HepG2 (cell line): ENCODE results near the gene CDC20B. TPM values are rescaled to one million over a fixed set of nuclear protein-coding genes. Genes with fewer than 3 reads are reported as not detected.

Source experiments
- ATAC-seq: fragments of 200-7000 bp; cut with Tn5 transposase; 3 replicates; pipeline ENCODE4 v1.9.1; 2020; ENCODE audit warnings: mild to moderate bottlenecking, moderate library complexity
- BruUV-seq: library from RNA; stranded (reverse); fragments of 400-500 nt; replicated peaks from 2 replicates; lab custom pipeline; 2021; lab: Mats Ljungman, UMichigan
- CTCF ChIA-PET: fragments of 300-600 bp; formaldehyde crosslinking; extraction: SDS; loops from one replicate; lab custom pipeline; 2021; ENCODE audit warnings: low total read pairs, inconsistent platforms, low intra/inter-chr PET ratio; lab: Yijun Ruan, JAX
- POLR2A ChIA-PET: fragments of 350-600 bp; sonication (Branson Sonifier 250); formaldehyde crosslinking; loops from one replicate; lab custom pipeline; 2020; ENCODE audit warnings: antibody characterized with exemption, inconsistent platforms; lab: Yijun Ruan, JAX
- DNase-seq: peaks from one replicate; pipeline ENCODE4 v3.0.0-alpha.2; 2015; ENCODE audit warnings: low spot score
- FAIRE-seq: peaks from 3 replicates; lab custom pipeline; 2011; peaks lifted over from hg19 to GRCh38; lab: Jason Lieb, UNC
- H2AFZ ChIP-seq: one replicate; pipeline ENCODE4 v1.6.1; 2011; ENCODE audit warnings: low read length, inconsistent platforms
- H3K27ac ChIP-seq: fragments of 300-600 bp; 3 replicates; pipeline ENCODE4 v1.8.0; 2011; ENCODE audit warnings: mixed run types, mild to moderate bottlenecking, mixed read lengths, low read length, inconsistent platforms; ENCODE audit not compliant: insufficient read depth; ENCODE audit errors: extremely low read length
- H3K27me3 ChIP-seq, 2 experiments: fragments of 200-600 bp in 1 of 2; 2 replicates in 1 of 2; 3 replicates in 1 of 2; pipeline versions ENCODE4 v1.6.0 to v1.8.0; 2011; ENCODE audit warnings: low read length in 2 of 2, mild to moderate bottlenecking in 2 of 2, moderate library complexity in 2 of 2, inconsistent platforms in 1 of 2; ENCODE audit not compliant: insufficient read depth in 2 of 2, control insufficient read depth in 1 of 2
- H3K36me3 ChIP-seq, 2 experiments: fragments of 200-600 bp in 1 of 2; replicated peaks in 1 of 2; 2 replicates in 1 of 2; 3 replicates in 1 of 2; pipeline versions ENCODE4 v1.5.1 to v1.8.0; 2011; ENCODE audit warnings: low read length in 2 of 2, inconsistent platforms in 1 of 2; ENCODE audit not compliant: insufficient read depth in 2 of 2, control insufficient read depth in 1 of 2
- H3K4me1 ChIP-seq: 2 replicates; pipeline ENCODE4 v1.5.1; 2012; ENCODE audit warnings: low read length, inconsistent platforms; ENCODE audit not compliant: insufficient read depth
- H3K4me2 ChIP-seq: 2 replicates; pipeline ENCODE4 v1.6.0; 2011; ENCODE audit warnings: low read depth, low read length, inconsistent platforms
- H3K4me3 ChIP-seq, 3 experiments: fragments of 200-600 bp in 1 of 3; sonication (generic), shearing (Covaris generic) in 1 of 3; replicated peaks in 1 of 3; 2 replicates each; pipeline ENCODE4 v1.5.1; 2011 to 2016; ENCODE audit warnings: low read length in 3 of 3, inconsistent platforms in 2 of 3, low read depth in 2 of 3, mild to moderate bottlenecking in 2 of 3, control low read depth in 1 of 3, mixed read lengths in 1 of 3; ENCODE audit not compliant: insufficient read depth in 1 of 3
- H3K79me2 ChIP-seq: one replicate; pipeline ENCODE4 v1.6.1; 2011; ENCODE audit warnings: low read length, inconsistent platforms; ENCODE audit not compliant: insufficient read depth
- H3K9ac ChIP-seq: 2 replicates; pipeline ENCODE4 v1.6.0; 2011; ENCODE audit warnings: mild to moderate bottlenecking, low read depth, low read length, inconsistent platforms; ENCODE audit not compliant: insufficient read depth
- H3K9me3 ChIP-seq: 2 replicates; pipeline ENCODE4 v1.5.1; 2012; ENCODE audit warnings: mild to moderate bottlenecking, low read length
- H4K20me1 ChIP-seq: 2 replicates; pipeline ENCODE4 v1.6.0; 2011; ENCODE audit warnings: inconsistent platforms, mild to moderate bottlenecking, low read length, moderate library complexity; ENCODE audit not compliant: insufficient read depth
- CHD4 ChIP-seq: fragments of 200-600 bp; sonication (generic); IDR thresholded peaks from 2 replicates; pipeline ENCODE4 v1.7.0; 2017; ENCODE audit warnings: mild to moderate bottlenecking, low read length, borderline replicate concordance
- DMTF1 ChIP-seq: sonication (generic); formaldehyde crosslinking; IDR thresholded peaks from 2 replicates; pipeline ENCODE4 v1.4.0; 2020; ENCODE audit warnings: mild to moderate bottlenecking, missing genetic modification reagents
- ELF4 ChIP-seq: sonication (generic); formaldehyde crosslinking; IDR thresholded peaks from 2 replicates; pipeline ENCODE4 v1.5.0; 2020; ENCODE audit warnings: missing genetic modification reagents, mild to moderate bottlenecking, moderate library complexity, borderline replicate concordance
- EZH2 ChIP-seq: conservative IDR thresholded peaks from 2 replicates; pipeline ENCODE4 v1.6.1; 2012; ENCODE audit warnings: mild to moderate bottlenecking, low read depth, low read length, moderate library complexity
- FUBP1 ChIP-seq: sonication (generic); formaldehyde crosslinking; IDR thresholded peaks from 2 replicates; pipeline ENCODE4 v1.5.1; 2020; ENCODE audit warnings: missing genetic modification reagents, mild to moderate bottlenecking, borderline replicate concordance
- MTF2 ChIP-seq: sonication (generic); formaldehyde crosslinking; IDR thresholded peaks from 2 replicates; pipeline ENCODE4 v1.5.0; 2020; ENCODE audit warnings: missing genetic modification reagents, borderline replicate concordance
- SSRP1 ChIP-seq: IDR thresholded peaks from 2 replicates; pipeline ENCODE4 v1.6.1; 2016; ENCODE audit warnings: control low read depth
- ZBTB14 ChIP-seq: sonication (generic); formaldehyde crosslinking; IDR thresholded peaks from 2 replicates; pipeline ENCODE4 v1.4.0; 2020; ENCODE audit warnings: missing genetic modification reagents
- ZFP36L1 ChIP-seq: sonication (generic); formaldehyde crosslinking; IDR thresholded peaks from 2 replicates; pipeline ENCODE4 v1.8.0; 2022; ENCODE audit warnings: mild to moderate bottlenecking, missing genetic modification reagents, moderate library complexity
- ZFP82 ChIP-seq: sonication (generic); formaldehyde crosslinking; IDR thresholded peaks from 2 replicates; pipeline ENCODE4 v1.5.1; 2020; ENCODE audit warnings: mild to moderate bottlenecking, missing genetic modification reagents, borderline replicate concordance
- ZNF24 ChIP-seq: fragments of 450-650 bp; IDR thresholded peaks from 2 replicates; pipeline ENCODE4 v1.6.1; 2017; ENCODE audit warnings: antibody characterized with exemption, mild to moderate bottlenecking
- ZNF264 ChIP-seq: sonication (generic); formaldehyde crosslinking; IDR thresholded peaks from 2 replicates; pipeline ENCODE4 v1.4.0; 2020; ENCODE audit warnings: missing genetic modification reagents
- ZNF609 ChIP-seq: sonication (generic); formaldehyde crosslinking; IDR thresholded peaks from 2 replicates; pipeline ENCODE4 v1.4.0; 2020; ENCODE audit warnings: mild to moderate bottlenecking, missing genetic modification reagents, borderline replicate concordance
- ZNF782 ChIP-seq: sonication (generic); formaldehyde crosslinking; IDR thresholded peaks from 2 replicates; pipeline ENCODE4 v1.4.0; 2020; ENCODE audit warnings: missing genetic modification reagents, mild to moderate bottlenecking, borderline replicate concordance
- WGBS: methylation state at CpG from one replicate; pipeline ENCODE4 v1.1.6; 2017; ENCODE audit warnings: low lambda C conversion rate; 5-methylcytosine and 5-hydroxymethylcytosine counted together
- in situ Hi-C: cut with HindIII; loops from 2 replicates; pipeline ENCODE4 v1.10.0; 2017; ENCODE audit warnings: low pct_unique_long_range_greater_than_20kb; ENCODE audit not compliant: extremely low pct_ligation_motif_present
- intact Hi-C: fragments of 100-400 bp; cut with micrococcal nuclease; formaldehyde crosslinking; loops from one replicate; pipeline ENCODE4 v1.10.0; 2022; ENCODE audit not compliant: unreplicated experiment
- polyA plus RNA-seq, 8 experiments: library from polyadenylated mRNA; depleted of rRNA in 3 of 8; stranded (reverse) in 7 of 8; unstranded in 1 of 8; fragments of >200 nt; fragmentation: Illumina TruSeq in 4 of 8; extraction: Trizol in 4 of 8; gene quantifications; 2 replicates each; pipeline versions ENCODE4 v1.2.1 to v1.2.3, GENCODE V29; 2011 to 2016; ENCODE audit warnings: low read depth in 4 of 8, missing spikeins in 1 of 8, mixed read lengths in 1 of 8; ENCODE audit not compliant: insufficient read depth in 1 of 8
- total RNA-seq, 5 experiments: library from RNA; depleted of rRNA; stranded (reverse); fragments of >200 nt; fragmentation: Illumina TruSeq; extraction: Trizol; gene quantifications; 2 replicates each; pipeline ENCODE4 v1.2.3, GENCODE V29; 2016; ENCODE audit warnings: low read depth in 1 of 5

CDC20B gene
- total and polyA plus RNA-seq, 2 of the 13 experiments (the other 11 are each of a cell fraction or from before 2014, with no cell fraction given) = not detected

- Histone ChIP-seq H3K4me3 (peak overlapping the region; percentile 52 to 70 (median 59)), H3K9ac (peak overlapping the region; percentile 49; the same call in 1 of the 2 replicates), H3K27me3 (peaks cover 2 to 39% of the 10 kb centered on the region in 2 experiments; a peak in 3 of 5 replicates), H3K9me3 (no peaks in the 10 kb centered on the region), H4K20me1 (no peaks in the 10 kb centered on the region; the same call in 1 of the 2 replicates), H3K27ac (no peak overlapping the region), H3K79me2 (no peaks in the 10 kb centered on the region), H3K36me3 (no peaks in the 10 kb centered on the region), H2AFZ (peak overlapping the region; percentile 66), H3K4me2 (peak overlapping the region; percentile 97), H3K4me1 (peaks cover 39% of the 10 kb centered on the region)
- CTCF ChIA-PET = no interaction called here
- DNase-seq = no peak
- 4% methylated on average over 8 of the region's 8 CpGs for WGBS
- ATAC-seq = peak; percentile 17
- in situ Hi-C loops (loop anchor here (5.0 to 25.0 kb wide), 2 partner anchors 519 to 661 kb away; partner anchors contain the start of gene SNX18), intact Hi-C loops (loop anchor here (1.0 to 10.0 kb wide), 6 partner anchors 53 to 761 kb away; partner anchors contain the start of gene MCIDAS)
- no peak for FAIRE-seq
- POLR2A ChIA-PET = no interaction called here
- no TSS peak for BruUV-seq
- TF ChIP-seq ZFP36L1 (no peak), ZNF264 (CRISPR knock-in tag) (no peak), ZNF24 (no peak), MTF2 (no peak), ZFP82 (CRISPR knock-in tag) (no peak), ZNF609 (CRISPR knock-in tag) (no peak), SSRP1 (CRISPR knock-in tag) (no peak), ELF4 (CRISPR knock-in tag) (no peak), ZBTB14 (CRISPR knock-in tag) (no peak), EZH2 (no peak), ZNF782 (CRISPR knock-in tag) (no peak), CHD4 (no peak), FUBP1 (CRISPR knock-in tag) (no peak), DMTF1 (CRISPR knock-in tag) (no peak)
Observed at GRCh38 chr5:55173687-55174230, 782 bp upstream of the CDC20B start.
